Mesothelial cell of epicardium (in vitro differentiated cells): ENCODE data around the gene EBP. TPM values are rescaled to one million over a fixed set of nuclear protein-coding genes. Genes with fewer than 3 reads are reported as not detected.
A peak's percentile ranks its signal among the peaks of the same experiment; 100 is the strongest.
"Not testable (repeated sequence)": the region's sequence is repeated elsewhere in the genome, so short reads cannot be mapped to it uniquely, and the experiment has no call there.

Experiments used
- DNase-seq, 2 experiments: peaks; one replicate each; pipeline ENCODE4 v3.0.0; 2021; ENCODE audit warnings: low spot score in 2 of 2; ENCODE audit not compliant: unreplicated experiment in 2 of 2
- H3K27ac Mint-ChIP-seq: 2 replicates; pipeline ENCODE4 v1.8.0; 2021; ENCODE audit warnings: mixed read lengths
- H3K27me3 Mint-ChIP-seq: 2 replicates; pipeline ENCODE4 v1.8.0; 2021; ENCODE audit warnings: low read depth, mixed read lengths
- H3K36me3 Mint-ChIP-seq: 2 replicates; pipeline ENCODE4 v1.8.0; 2021; ENCODE audit warnings: mixed read lengths
- H3K4me1 Mint-ChIP-seq: 2 replicates; pipeline ENCODE4 v1.8.0; 2021; ENCODE audit warnings: mixed read lengths
- H3K4me3 Mint-ChIP-seq: 2 replicates; pipeline ENCODE4 v1.8.0; 2021; ENCODE audit warnings: mild to moderate bottlenecking, moderate library complexity, mixed read lengths
- H3K9me3 Mint-ChIP-seq: 2 replicates; pipeline ENCODE4 v1.8.0; 2021; ENCODE audit warnings: mixed read lengths
- total RNA-seq: library from RNA; stranded (reverse); gene quantifications from 3 replicates; pipeline ENCODE4 v1.2.1, GENCODE V29; 2021
- TF ChIP-seq, protein P1 (sequence below): fragments of 200-600 bp; sonication (generic); IDR thresholded peaks from one replicate; pipeline ENCODE4 v1.5.0; 2021; ENCODE audit warnings: antibody characterized with exemption; ENCODE audit not compliant: unreplicated experiment

Gene EBP
- total RNA-seq, 1 donor from 2014 or later = 48.9 TPM

DNA sequence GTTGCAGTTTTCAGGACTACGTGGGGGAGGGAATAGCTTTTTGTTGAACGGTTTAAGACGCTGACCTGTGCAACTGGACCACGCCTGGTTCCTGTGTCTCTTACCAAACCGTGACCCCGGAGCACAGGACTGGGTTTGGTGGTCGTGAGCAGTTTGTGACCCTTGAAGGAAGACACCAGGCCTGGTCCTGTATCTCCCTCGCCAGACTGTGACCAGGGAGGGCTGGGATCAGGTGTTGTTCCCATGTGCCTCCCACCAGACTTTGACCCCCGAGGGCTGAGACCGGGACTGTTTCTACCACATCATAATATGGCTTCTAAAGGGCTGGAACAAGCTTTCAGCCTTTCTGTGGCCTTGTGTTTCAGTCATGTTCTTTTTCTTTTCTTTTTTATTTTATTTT is 683 bp downstream of the EBP start:
- H3K27ac Mint-ChIP-seq = peak overlapping the region; percentile 82
- H3K36me3 Mint-ChIP-seq = peaks cover 7% of the 10 kb centered on the region
- peaks cover 6% of the 10 kb centered on the region for H3K4me1 Mint-ChIP-seq
- no peaks in the 10 kb centered on the region for H3K27me3 Mint-ChIP-seq
- peak overlapping the region; percentile 82 for H3K4me3 Mint-ChIP-seq
- TF ChIP-seq, protein P1, sequence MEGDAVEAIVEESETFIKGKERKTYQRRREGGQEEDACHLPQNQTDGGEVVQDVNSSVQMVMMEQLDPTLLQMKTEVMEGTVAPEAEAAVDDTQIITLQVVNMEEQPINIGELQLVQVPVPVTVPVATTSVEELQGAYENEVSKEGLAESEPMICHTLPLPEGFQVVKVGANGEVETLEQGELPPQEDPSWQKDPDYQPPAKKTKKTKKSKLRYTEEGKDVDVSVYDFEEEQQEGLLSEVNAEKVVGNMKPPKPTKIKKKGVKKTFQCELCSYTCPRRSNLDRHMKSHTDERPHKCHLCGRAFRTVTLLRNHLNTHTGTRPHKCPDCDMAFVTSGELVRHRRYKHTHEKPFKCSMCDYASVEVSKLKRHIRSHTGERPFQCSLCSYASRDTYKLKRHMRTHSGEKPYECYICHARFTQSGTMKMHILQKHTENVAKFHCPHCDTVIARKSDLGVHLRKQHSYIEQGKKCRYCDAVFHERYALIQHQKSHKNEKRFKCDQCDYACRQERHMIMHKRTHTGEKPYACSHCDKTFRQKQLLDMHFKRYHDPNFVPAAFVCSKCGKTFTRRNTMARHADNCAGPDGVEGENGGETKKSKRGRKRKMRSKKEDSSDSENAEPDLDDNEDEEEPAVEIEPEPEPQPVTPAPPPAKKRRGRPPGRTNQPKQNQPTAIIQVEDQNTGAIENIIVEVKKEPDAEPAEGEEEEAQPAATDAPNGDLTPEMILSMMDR = no peak
- DNase-seq = no peak
- peaks cover 11% of the 10 kb centered on the region for H3K9me3 Mint-ChIP-seq

DNA sequence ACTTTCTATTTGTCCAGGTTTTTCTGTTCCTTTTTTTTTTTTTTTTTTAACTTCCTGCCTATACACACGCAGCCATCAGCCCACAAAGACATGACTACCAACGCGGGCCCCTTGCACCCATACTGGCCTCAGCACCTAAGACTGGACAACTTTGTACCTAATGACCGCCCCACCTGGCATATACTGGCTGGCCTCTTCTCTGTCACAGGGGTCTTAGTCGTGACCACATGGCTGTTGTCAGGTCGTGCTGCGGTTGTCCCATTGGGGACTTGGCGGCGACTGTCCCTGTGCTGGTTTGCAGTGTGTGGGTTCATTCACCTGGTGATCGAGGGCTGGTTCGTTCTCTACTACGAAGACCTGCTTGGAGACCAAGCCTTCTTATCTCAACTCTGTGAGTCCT is 2.1 kb downstream of the EBP start:
- Mint-ChIP-seq H3K4me3 (peak overlapping the region; percentile 37), H3K36me3 (peaks cover 12% of the 10 kb centered on the region), H3K27ac (no peak overlapping the region), H3K9me3 (peaks cover 17% of the 10 kb centered on the region), H3K4me1 (peaks cover 6% of the 10 kb centered on the region), H3K27me3 (no peaks in the 10 kb centered on the region)
- TF ChIP-seq, protein P1 = no peak
- no peak for DNase-seq

DNA sequence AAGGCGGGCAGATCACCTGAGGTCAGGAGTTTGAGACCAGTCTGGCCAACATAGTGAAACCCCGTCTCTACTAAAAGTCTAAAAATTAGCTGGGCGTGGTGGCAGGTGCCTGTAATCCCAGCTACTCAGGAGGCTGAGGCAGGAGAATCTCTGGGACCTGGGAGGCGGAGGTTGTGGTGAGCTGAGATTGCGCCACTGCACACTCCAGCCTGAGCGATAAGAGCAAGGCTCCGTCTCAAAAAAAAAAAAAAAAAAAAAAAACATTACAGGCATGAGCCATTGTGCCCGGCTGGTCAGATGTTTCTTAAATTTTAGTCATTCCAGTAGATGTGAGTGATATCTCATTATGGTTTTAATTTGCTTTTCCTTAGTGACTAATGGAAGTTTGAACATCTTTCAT is 4.2 kb downstream of the EBP start:
- H3K4me3 Mint-ChIP-seq, H3K4me1 Mint-ChIP-seq, H3K27ac Mint-ChIP-seq, DNase-seq, H3K27me3 Mint-ChIP-seq: not testable (repeated sequence)
- H3K36me3 Mint-ChIP-seq = peaks cover 14% of the 10 kb centered on the region
- H3K9me3 Mint-ChIP-seq = peaks cover 16% of the 10 kb centered on the region

DNA sequence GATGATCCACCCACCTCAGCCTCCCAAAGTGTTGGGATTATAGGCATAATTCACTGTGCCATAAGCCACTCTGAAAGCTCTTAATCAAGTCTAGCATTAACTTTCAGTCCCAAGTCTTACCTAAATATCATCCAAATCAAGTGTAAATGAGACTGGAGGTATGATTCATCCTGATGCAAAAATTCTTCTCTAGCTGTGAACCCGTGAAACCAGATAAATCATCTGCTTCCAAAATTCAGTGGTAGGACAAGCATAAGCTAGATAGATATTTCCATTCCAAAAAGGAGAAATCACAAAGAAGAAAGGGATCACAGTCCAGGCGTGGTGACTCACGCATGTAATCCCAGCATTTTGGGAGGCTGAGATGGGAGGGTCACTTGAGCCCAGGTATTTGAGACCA is 9.1 kb downstream of the EBP start:
- Mint-ChIP-seq H3K4me3 (no peak overlapping the region), H3K9me3 (peaks cover 34% of the 10 kb centered on the region), H3K27ac (no peak overlapping the region), H3K36me3 (peaks cover 13% of the 10 kb centered on the region), H3K4me1 (no peaks in the 10 kb centered on the region), H3K27me3 (no peaks in the 10 kb centered on the region)
- DNase-seq = no peak
- TF ChIP-seq, protein P1 = no peak

DNA sequence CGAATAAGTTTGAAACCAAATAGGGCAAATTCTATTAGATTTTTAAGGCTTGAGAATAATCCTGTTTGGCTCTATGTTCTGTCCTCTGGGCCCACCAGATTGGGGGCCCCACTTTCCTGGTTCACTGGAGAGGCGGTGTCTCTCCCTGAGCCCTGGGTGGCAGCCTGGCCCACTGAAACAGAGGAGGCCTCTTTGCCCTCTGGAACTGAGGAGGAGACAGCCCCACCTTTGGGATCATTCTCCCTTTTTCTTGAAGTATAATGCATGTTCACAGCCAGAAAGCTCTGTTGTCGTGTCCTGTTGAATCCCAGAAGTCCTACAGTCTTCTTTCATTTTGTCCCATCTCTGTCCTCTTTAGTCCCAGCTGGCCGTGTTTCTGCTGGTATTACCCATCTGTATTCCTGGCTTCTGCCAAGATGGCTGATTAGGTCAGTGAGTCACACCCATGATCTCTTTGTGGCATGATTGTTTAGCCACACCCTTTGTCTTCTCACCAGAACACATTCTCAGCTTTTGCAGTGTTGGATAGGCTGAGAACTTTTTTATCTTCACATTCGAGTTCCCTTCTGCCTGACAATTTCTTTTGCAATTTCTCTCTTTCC is 9.9 kb downstream of the EBP start:
- H3K27me3 Mint-ChIP-seq = no peaks in the 10 kb centered on the region
- TF ChIP-seq, protein P1 = no peak
- no peaks in the 10 kb centered on the region for H3K4me1 Mint-ChIP-seq
- H3K36me3 Mint-ChIP-seq = peaks cover 13% of the 10 kb centered on the region
- DNase-seq = no peak
- H3K4me3 Mint-ChIP-seq = no peak overlapping the region
- no peak overlapping the region for H3K27ac Mint-ChIP-seq
- peaks cover 33% of the 10 kb centered on the region for H3K9me3 Mint-ChIP-seq

DNA sequence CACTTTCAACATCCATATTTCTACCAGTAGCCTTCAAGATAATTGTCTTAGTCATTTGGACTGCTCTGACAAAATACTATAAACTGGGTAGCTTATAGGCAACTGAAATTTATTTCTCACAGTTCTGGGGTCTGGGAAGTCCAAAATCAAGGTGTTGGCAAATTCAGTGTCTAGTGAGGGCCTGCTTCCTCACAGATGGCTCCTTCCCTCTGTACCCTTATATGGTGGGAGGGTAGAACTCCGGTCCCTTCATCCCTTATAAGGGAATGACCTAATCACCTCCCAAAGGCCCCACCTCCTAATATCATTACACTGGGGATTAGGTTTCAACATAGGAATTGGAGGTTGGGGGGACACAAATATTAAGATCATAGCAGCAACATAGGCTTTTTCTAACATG is 10.6 kb downstream of the EBP start:
- Mint-ChIP-seq H3K27me3 (no peaks in the 10 kb centered on the region), H3K4me3 (no peak overlapping the region), H3K9me3 (peaks cover 30% of the 10 kb centered on the region), H3K27ac (no peak overlapping the region), H3K4me1 (no peaks in the 10 kb centered on the region), H3K36me3 (peaks cover 10% of the 10 kb centered on the region)
- no peak for DNase-seq
- TF ChIP-seq, protein P1 = no peak
